HS-5 (cell line): ENCODE results near the gene ATG10.

Experiments used
- DNase-seq: peaks from one replicate; pipeline ENCODE4 v3.0.0-alpha.2; 2012; ENCODE audit warnings: low read depth

The ATG10 gene

GRCh38 chr5:82164977-82165713 lies 193.3 kb downstream of the ATG10 start:
- DNase-seq, result no peak

GRCh38 chr5:82165740-82166530 lies 194.1 kb downstream of the ATG10 start:
- DNase-seq, result no peak

GRCh38 chr5:82167372-82167935 lies 195.6 kb downstream of the ATG10 start:
- DNase-seq, result no peak

- no peak for DNase-seq
Measured at GRCh38 chr5:82168294-82168693, 196.5 kb downstream of the ATG10 start.

GRCh38 chr5:82169892-82170291 lies 198.1 kb downstream of the ATG10 start:
- no peak for DNase-seq

GRCh38 chr5:82174128-82174918 lies 202.5 kb downstream of the ATG10 start:
- DNase-seq, result no peak

- DNase-seq, result no peak
Measured at GRCh38 chr5:82174919-82175219, 203.0 kb downstream of the ATG10 start.

GRCh38 chr5:82176115-82176814 lies 204.4 kb downstream of the ATG10 start:
- DNase-seq, result no peak

GRCh38 chr5:82178378-82178777 lies 206.6 kb downstream of the ATG10 start:
- DNase-seq, result no peak

GRCh38 chr5:82182662-82183061 lies 210.8 kb downstream of the ATG10 start:
- no peak for DNase-seq

- DNase-seq, result no peak
Measured at GRCh38 chr5:82183828-82184227, 212.0 kb downstream of the ATG10 start.

GRCh38 chr5:82185851-82186250 lies 214.0 kb downstream of the ATG10 start:
- DNase-seq, result no peak

GRCh38 chr5:82197550-82197949 lies 225.7 kb downstream of the ATG10 start:
- DNase-seq, result no peak

- DNase-seq, result no peak
Measured at GRCh38 chr5:82204567-82204966, 232.7 kb downstream of the ATG10 start.

- DNase-seq, result no peak
Measured at GRCh38 chr5:82205005-82205404, 233.2 kb downstream of the ATG10 start.

GRCh38 chr5:82208371-82208770 lies 236.5 kb downstream of the ATG10 start:
- DNase-seq, result no peak

GRCh38 chr5:82211855-82212572 lies 240.2 kb downstream of the ATG10 start:
- DNase-seq, result no peak

- no peak for DNase-seq
Measured at GRCh38 chr5:82217917-82218316, 246.1 kb downstream of the ATG10 start.

GRCh38 chr5:82218374-82219156 lies 246.7 kb downstream of the ATG10 start:
- DNase-seq, result no peak

GRCh38 chr5:82221020-82221419 lies 249.2 kb downstream of the ATG10 start:
- DNase-seq, result no peak
